ENCODE results near the gene SHCBP1L.

Gene SHCBP1L

GRCh38 chr1:182952677-182953444 is at the start of gene SHCBP1L:
Gene SHCBP1L (minus strand): TSS chr1:182953166. CDS start chr1:182953133, 33 bp downstream.
- no peak for DNase-seq

GRCh38 chr1:183002267-183002666 is 49.3 kb upstream of the SHCBP1L start:
- DNase-seq: no peak

- DNase-seq: no peak
These were observed 47.4 kb upstream of the SHCBP1L start for GRCh38 chr1:183000167-183000962.

- DNase-seq: no peak
These were observed 45.5 kb upstream of the SHCBP1L start for GRCh38 chr1:182998482-182998881.

- DNase-seq: no peak
These were observed 43.9 kb upstream of the SHCBP1L start for GRCh38 chr1:182996816-182997215.

- no peak for DNase-seq
These were observed 42.9 kb upstream of the SHCBP1L start for GRCh38 chr1:182995894-182996293.

GRCh38 chr1:182993746-182994145 is 40.8 kb upstream of the SHCBP1L start:
- no peak for DNase-seq

- no peak for DNase-seq
These were observed 37.6 kb upstream of the SHCBP1L start for GRCh38 chr1:182990413-182991144.

- DNase-seq: no peak
These were observed 32.9 kb upstream of the SHCBP1L start for GRCh38 chr1:182985876-182986275.

- no peak for DNase-seq
These were observed 31.7 kb upstream of the SHCBP1L start for GRCh38 chr1:182984621-182985020.

- DNase-seq: no peak
These were observed 31.2 kb upstream of the SHCBP1L start for GRCh38 chr1:182984138-182984537.

GRCh38 chr1:182978151-182978853 is 25.3 kb upstream of the SHCBP1L start:
- no peak for DNase-seq

GRCh38 chr1:182977480-182977879 is 24.5 kb upstream of the SHCBP1L start:
- no peak for DNase-seq

GRCh38 chr1:182974506-182975191 is 21.7 kb upstream of the SHCBP1L start:
- DNase-seq: no peak

- DNase-seq: no peak
These were observed 19.9 kb upstream of the SHCBP1L start for GRCh38 chr1:182972829-182973228.

GRCh38 chr1:182972231-182972630 is 19.3 kb upstream of the SHCBP1L start:
- no peak for DNase-seq

GRCh38 chr1:182971219-182971618 is 18.3 kb upstream of the SHCBP1L start:
- no peak for DNase-seq

GRCh38 chr1:182968836-182969734 is 16.1 kb upstream of the SHCBP1L start:
- DNase-seq: no peak

- DNase-seq: no peak
These were observed 15.3 kb upstream of the SHCBP1L start for GRCh38 chr1:182968151-182968741.

- DNase-seq: no peak
These were observed 12.9 kb upstream of the SHCBP1L start for GRCh38 chr1:182965861-182966260.

- DNase-seq: no peak
These were observed 12.1 kb upstream of the SHCBP1L start for GRCh38 chr1:182965096-182965495.
